ENCODE measurements around the gene OR10A6. TPM values are rescaled to one million over a fixed set of nuclear protein-coding genes. Genes with fewer than 3 reads are reported as not detected.

OR10A6 gene
- total and polyA plus RNA-seq, 2 experiments from 2014 or later = not detected

GRCh38 chr11:7889985-7890384 lies 41.1 kb downstream of the OR10A6 start:
- 77% methylated on average over 5 of the region's 5 CpGs for WGBS (ENCODE audit: low lambda C conversion rate, missing lambda C conversion rate)
- no peak overlapping the region for H3K4me3 ChIP-seq
- no peak for DNase-seq (ENCODE audit: low spot score)

GRCh38 chr11:7882860-7883259 lies 48.2 kb downstream of the OR10A6 start:
- no peaks in the 10 kb centered on the region for H3K36me3 ChIP-seq (replicated peaks; ENCODE audit: insufficient read depth, low read depth)
- no peak overlapping the region for H3K4me3 ChIP-seq
- DNase-seq (ENCODE audit: low spot score) = no peak
- no peak overlapping the region for H2AFZ ChIP-seq
- 78% methylated on average over 3 of the region's 3 CpGs for WGBS (ENCODE audit: low lambda C conversion rate, missing lambda C conversion rate)
- TF ChIP-seq EZH2phosphoT487 (IDR thresholded peaks at IDR 0.05; ENCODE audit: low read depth, severe bottlenecking, unreplicated experiment) = no peak
- TF ChIP-seq CTCF (IDR thresholded peaks at IDR 0.05; ENCODE audit: poor library complexity) = no peak
- no peak for TF ChIP-seq EZH2 (IDR thresholded peaks at IDR 0.05; ENCODE audit: borderline replicate concordance)
- no peak overlapping the region for H3K4me2 ChIP-seq
- no peak overlapping the region for H3K27ac ChIP-seq
- no peaks in the 10 kb centered on the region for H3K9me3 ChIP-seq (ENCODE audit: low read depth)
- no peaks in the 10 kb centered on the region for H3K27me3 ChIP-seq
- no peaks in the 10 kb centered on the region for H3K9me2 ChIP-seq (replicated peaks; ENCODE audit: insufficient read depth)
- H4K20me1 ChIP-seq (ENCODE audit: insufficient read depth, poor library complexity, severe bottlenecking) = no peaks in the 10 kb centered on the region
- H3K79me2 ChIP-seq = no peaks in the 10 kb centered on the region
- no peaks in the 10 kb centered on the region for H3K4me1 ChIP-seq (ENCODE audit: insufficient read depth)

More at GRCh38 chr11:7889985-7890384, 41.1 kb downstream of the OR10A6 start:
- Histone ChIP-seq H3K27ac (no peak overlapping the region), H3K4me2 (no peak overlapping the region), H2AFZ (no peak overlapping the region), H3K9me2 (replicated peaks; ENCODE audit: insufficient read depth) (no peaks in the 10 kb centered on the region), H3K4me1 (ENCODE audit: insufficient read depth) (peaks cover 7% of the 10 kb centered on the region), H4K20me1 (ENCODE audit: insufficient read depth, poor library complexity, severe bottlenecking) (no peaks in the 10 kb centered on the region), H3K36me3 (replicated peaks; ENCODE audit: insufficient read depth, low read depth) (no peaks in the 10 kb centered on the region), H3K9me3 (ENCODE audit: low read depth) (no peaks in the 10 kb centered on the region), H3K27me3 (no peaks in the 10 kb centered on the region), H3K79me2 (no peaks in the 10 kb centered on the region)
- TF ChIP-seq EZH2phosphoT487 (IDR thresholded peaks at IDR 0.05; ENCODE audit: low read depth, severe bottlenecking, unreplicated experiment) (no peak), CTCF (IDR thresholded peaks at IDR 0.05; ENCODE audit: poor library complexity) (no peak), EZH2 (IDR thresholded peaks at IDR 0.05; ENCODE audit: borderline replicate concordance) (no peak)

Small RNAs within 50 kb of the gene (small RNA-seq; reads per million reads assigned to genes)
- not detected for gene COX6CP5
- gene RNU6-943P = not detected

Other genes starting within 250 kb of the OR10A6 start
- 0.12 and 0.63 TPM in 2 replicates for gene OVCH2, start 224.8 kb downstream of the OR10A6 start, total RNA-seq
- 0.51 TPM in 1 of 2 replicates, not detected in the other for gene OVCH2, start 224.8 kb downstream of the OR10A6 start, polyA plus RNA-seq
- gene OR5P2, start 134.3 kb downstream of the OR10A6 start, total RNA-seq = 0.20 TPM in 1 of 2 replicates, not detected in the other
- gene OR5P2, start 134.3 kb downstream of the OR10A6 start, polyA plus RNA-seq = 0.46 and 0.54 TPM in 2 replicates
- 0.77 TPM in 1 of 2 replicates, not detected in the other for gene OR5P3, start 100.4 kb downstream of the OR10A6 start, total RNA-seq
- gene OR5P3, start 100.4 kb downstream of the OR10A6 start, polyA plus RNA-seq = not detected in 2 replicates
- not detected in 2 replicates for gene OR10A3, start 10.4 kb upstream of the OR10A6 start, total RNA-seq
- gene OR10A3, start 10.4 kb upstream of the OR10A6 start, polyA plus RNA-seq = not detected in 2 replicates
- gene NLRP10, start 34.2 kb upstream of the OR10A6 start, total RNA-seq = 1.1 TPM in 1 of 2 replicates, not detected in the other
- gene NLRP10, start 34.2 kb upstream of the OR10A6 start, polyA plus RNA-seq = not detected in 2 replicates
- 172 and 201 TPM in 2 replicates for gene EIF3F, start 56.1 kb upstream of the OR10A6 start, total RNA-seq
- 132 and 137 TPM in 2 replicates for gene EIF3F, start 56.1 kb upstream of the OR10A6 start, polyA plus RNA-seq
- gene TUB, start 149.9 kb upstream of the OR10A6 start, total RNA-seq = 14.9 and 18.7 TPM in 2 replicates
- 4.8 and 5.0 TPM in 2 replicates for gene TUB, start 149.9 kb upstream of the OR10A6 start, polyA plus RNA-seq
- 2.8 and 3.2 TPM in 2 replicates for gene RIC3, start 237.8 kb upstream of the OR10A6 start, total RNA-seq
- gene RIC3, start 237.8 kb upstream of the OR10A6 start, polyA plus RNA-seq = 2.9 and 3.6 TPM in 2 replicates

Data from hepatocyte (in vitro differentiated cells).